ENCODE results near the gene CNTNAP5. TPM values are rescaled to one million over a fixed set of nuclear protein-coding genes. Genes with fewer than 3 reads are reported as not detected.

CNTNAP5 gene
- total and polyA plus RNA-seq, 4 donors = not detected

- H3K27me3 ChIP-seq (ENCODE audit: control insufficient read depth in 1 of 2, insufficient read depth in 2 of 2, low read length in 1 of 2) = no peaks in the 10 kb centered on the region
- ATAC-seq (ENCODE audit: low FRiP score) = no peak
These were observed 790.1 kb downstream of the CNTNAP5 start for GRCh38 chr2:124814968-124815745.

GRCh38 chr2:124816007-124816406 is 790.9 kb downstream of the CNTNAP5 start:
- DNase-seq (no peak), ATAC-seq (ENCODE audit: low FRiP score) (no peak)
- H3K9me3 ChIP-seq (ENCODE audit: control insufficient read depth, low read length) = no peaks in the 10 kb centered on the region
- 62 to 65% methylated on average over 3 of the region's 3 CpGs for WGBS, 2 donors
- H3K27ac ChIP-seq (ENCODE audit: low read depth in 1 of 2, low read length in 2 of 2) = no peak overlapping the region
- H3K27me3 ChIP-seq (ENCODE audit: control insufficient read depth in 1 of 2, insufficient read depth in 2 of 2, low read length in 1 of 2) = no peaks in the 10 kb centered on the region
- H3K4me3 ChIP-seq (ENCODE audit: low read length in 2 of 2) = no peak overlapping the region
- peaks cover 0 to 2% of the 10 kb centered on the region in 2 donors for H3K4me1 ChIP-seq (ENCODE audit: control insufficient read depth in 1 of 2, insufficient read depth in 2 of 2, low read length in 2 of 2)
- intact Hi-C loops (cut with DNase I) = no loop called here
- no peaks in the 10 kb centered on the region for H3K36me3 ChIP-seq (ENCODE audit: control insufficient read depth in 1 of 2, insufficient read depth in 2 of 2, low read length in 1 of 2)

More at GRCh38 chr2:124814968-124815745, 790.1 kb downstream of the CNTNAP5 start:
- Histone ChIP-seq H3K36me3 (ENCODE audit: control insufficient read depth in 1 of 2, insufficient read depth in 2 of 2, low read length in 1 of 2) (no peaks in the 10 kb centered on the region), H3K4me1 (ENCODE audit: control insufficient read depth in 1 of 2, insufficient read depth in 2 of 2, low read length in 2 of 2) (peaks cover 0 to 2% of the 10 kb centered on the region in 2 donors), H3K27ac (ENCODE audit: low read depth in 1 of 2, low read length in 2 of 2) (no peak overlapping the region), H3K9me3 (ENCODE audit: control insufficient read depth, low read length) (peaks cover 1% of the 10 kb centered on the region), H3K4me3 (ENCODE audit: low read length in 2 of 2) (peak overlapping the region; percentile 27 to 48)
- no peak for DNase-seq
- 7 to 8% methylated on average over 11 of the region's 11 CpGs for WGBS, 2 donors
- intact Hi-C loops (cut with DNase I) = no loop called here

- Histone ChIP-seq H3K27me3 (ENCODE audit: control insufficient read depth in 1 of 2, insufficient read depth in 2 of 2, low read length in 1 of 2) (no peaks in the 10 kb centered on the region), H3K36me3 (ENCODE audit: control insufficient read depth in 1 of 2, insufficient read depth in 2 of 2, low read length in 1 of 2) (no peaks in the 10 kb centered on the region), H3K27ac (ENCODE audit: low read depth in 1 of 2, low read length in 2 of 2) (no peak overlapping the region), H3K4me3 (ENCODE audit: low read length in 2 of 2) (no peak overlapping the region), H3K9me3 (ENCODE audit: control insufficient read depth, low read length) (peaks cover 4% of the 10 kb centered on the region), H3K4me1 (ENCODE audit: control insufficient read depth in 1 of 2, insufficient read depth in 2 of 2, low read length in 2 of 2) (no peaks in the 10 kb centered on the region)
- intact Hi-C loops (cut with DNase I) = no loop called here
- WGBS, 2 donors = 76 to 81% methylated on average over 3 of the region's 3 CpGs
- no peak for ATAC-seq (ENCODE audit: low FRiP score)
- DNase-seq = no peak
These were observed 797.4 kb downstream of the CNTNAP5 start for GRCh38 chr2:124822516-124822915.

- Histone ChIP-seq H3K27me3 (ENCODE audit: control insufficient read depth in 1 of 2, insufficient read depth in 2 of 2, low read length in 1 of 2) (no peaks in the 10 kb centered on the region), H3K9me3 (ENCODE audit: control insufficient read depth, low read length) (peaks cover 4% of the 10 kb centered on the region), H3K27ac (ENCODE audit: low read depth in 1 of 2, low read length in 2 of 2) (no peak overlapping the region), H3K36me3 (ENCODE audit: control insufficient read depth in 1 of 2, insufficient read depth in 2 of 2, low read length in 1 of 2) (no peaks in the 10 kb centered on the region), H3K4me1 (ENCODE audit: control insufficient read depth in 1 of 2, insufficient read depth in 2 of 2, low read length in 2 of 2) (no peaks in the 10 kb centered on the region), H3K4me3 (ENCODE audit: low read length in 2 of 2) (no peak overlapping the region)
- ATAC-seq (ENCODE audit: low FRiP score) (no peak), DNase-seq (no peak)
- WGBS, 2 donors = 70 to 84% methylated on average over 2 of the region's 2 CpGs
- intact Hi-C loops (cut with DNase I) = no loop called here
These were observed 799.4 kb downstream of the CNTNAP5 start for GRCh38 chr2:124824441-124824840.

GRCh38 chr2:124832521-124832920 is 807.4 kb downstream of the CNTNAP5 start:
- Histone ChIP-seq H3K9me3 (ENCODE audit: control insufficient read depth, low read length) (no peaks in the 10 kb centered on the region), H3K4me3 (ENCODE audit: low read length in 2 of 2) (no peak overlapping the region), H3K27ac (ENCODE audit: low read depth in 1 of 2, low read length in 2 of 2) (no peak overlapping the region), H3K36me3 (ENCODE audit: control insufficient read depth in 1 of 2, insufficient read depth in 2 of 2, low read length in 1 of 2) (no peaks in the 10 kb centered on the region), H3K4me1 (ENCODE audit: control insufficient read depth in 1 of 2, insufficient read depth in 2 of 2, low read length in 2 of 2) (no peaks in the 10 kb centered on the region), H3K27me3 (ENCODE audit: control insufficient read depth in 1 of 2, insufficient read depth in 2 of 2, low read length in 1 of 2) (no peaks in the 10 kb centered on the region)
- ATAC-seq (ENCODE audit: low FRiP score) = no peak
- intact Hi-C loops (cut with DNase I) = no loop called here
- 56 to 79% methylated on average over 2 of the region's 2 CpGs for WGBS, 2 donors
- no peak for DNase-seq

- intact Hi-C loops (cut with DNase I) = no loop called here
- Histone ChIP-seq H3K27me3 (ENCODE audit: control insufficient read depth in 1 of 2, insufficient read depth in 2 of 2, low read length in 1 of 2) (no peaks in the 10 kb centered on the region), H3K27ac (ENCODE audit: low read depth in 1 of 2, low read length in 2 of 2) (no peak overlapping the region), H3K4me3 (ENCODE audit: low read length in 2 of 2) (no peak overlapping the region), H3K9me3 (ENCODE audit: control insufficient read depth, low read length) (no peaks in the 10 kb centered on the region), H3K36me3 (ENCODE audit: control insufficient read depth in 1 of 2, insufficient read depth in 2 of 2, low read length in 1 of 2) (no peaks in the 10 kb centered on the region), H3K4me1 (ENCODE audit: control insufficient read depth in 1 of 2, insufficient read depth in 2 of 2, low read length in 2 of 2) (no peaks in the 10 kb centered on the region)
- WGBS, 2 donors = 55 to 67% methylated on average over 1 of the region's 1 CpG
- ATAC-seq (ENCODE audit: low FRiP score) = no peak
- no peak for DNase-seq
These were observed 809.2 kb downstream of the CNTNAP5 start for GRCh38 chr2:124834331-124834730.

- no peaks in the 10 kb centered on the region for H3K9me3 ChIP-seq (ENCODE audit: control insufficient read depth, low read length)
- DNase-seq (no peak), ATAC-seq (ENCODE audit: low FRiP score) (no peak)
- H3K27me3 ChIP-seq (ENCODE audit: control insufficient read depth in 1 of 2, insufficient read depth in 2 of 2, low read length in 1 of 2) = no peaks in the 10 kb centered on the region
- H3K36me3 ChIP-seq (ENCODE audit: control insufficient read depth in 1 of 2, insufficient read depth in 2 of 2, low read length in 1 of 2) = no peaks in the 10 kb centered on the region
- 30 to 37% methylated on average over 4 of the region's 4 CpGs for WGBS, 2 donors
- H3K4me1 ChIP-seq (ENCODE audit: control insufficient read depth in 1 of 2, insufficient read depth in 2 of 2, low read length in 2 of 2) = no peaks in the 10 kb centered on the region
- intact Hi-C loops (cut with DNase I) = no loop called here
- H3K27ac ChIP-seq (ENCODE audit: low read depth in 1 of 2, low read length in 2 of 2) = no peak overlapping the region
- no peak overlapping the region for H3K4me3 ChIP-seq (ENCODE audit: low read length in 2 of 2)
These were observed 810.2 kb downstream of the CNTNAP5 start for GRCh38 chr2:124835331-124835730.

GRCh38 chr2:124836416-124836815 is 811.3 kb downstream of the CNTNAP5 start:
- no peak for ATAC-seq (ENCODE audit: low FRiP score)
- intact Hi-C loops (cut with DNase I) = no loop called here
- WGBS, 2 donors = 11 to 17% methylated on average over 3 of the region's 3 CpGs

GRCh38 chr2:124837496-124837895 is 812.4 kb downstream of the CNTNAP5 start:
- Histone ChIP-seq H3K36me3 (ENCODE audit: control insufficient read depth in 1 of 2, insufficient read depth in 2 of 2, low read length in 1 of 2) (no peaks in the 10 kb centered on the region), H3K4me3 (ENCODE audit: low read length in 2 of 2) (no peak overlapping the region), H3K27ac (ENCODE audit: low read depth in 1 of 2, low read length in 2 of 2) (no peak overlapping the region), H3K27me3 (ENCODE audit: control insufficient read depth in 1 of 2, insufficient read depth in 2 of 2, low read length in 1 of 2) (no peaks in the 10 kb centered on the region), H3K9me3 (ENCODE audit: control insufficient read depth, low read length) (no peaks in the 10 kb centered on the region), H3K4me1 (ENCODE audit: control insufficient read depth in 1 of 2, insufficient read depth in 2 of 2, low read length in 2 of 2) (no peaks in the 10 kb centered on the region)
- ATAC-seq (ENCODE audit: low FRiP score) (no peak), DNase-seq (no peak)
- whole genome bisulfite sequencing, 2 donors = 70 to 79% methylated on average over 2 of the region's 2 CpGs
- intact Hi-C loops (cut with DNase I) = no loop called here

More at GRCh38 chr2:124836416-124836815, 811.3 kb downstream of the CNTNAP5 start:
- Histone ChIP-seq H3K27me3 (ENCODE audit: control insufficient read depth in 1 of 2, insufficient read depth in 2 of 2, low read length in 1 of 2) (no peaks in the 10 kb centered on the region), H3K27ac (ENCODE audit: low read depth in 1 of 2, low read length in 2 of 2) (no peak overlapping the region), H3K9me3 (ENCODE audit: control insufficient read depth, low read length) (no peaks in the 10 kb centered on the region), H3K36me3 (ENCODE audit: control insufficient read depth in 1 of 2, insufficient read depth in 2 of 2, low read length in 1 of 2) (no peaks in the 10 kb centered on the region), H3K4me1 (ENCODE audit: control insufficient read depth in 1 of 2, insufficient read depth in 2 of 2, low read length in 2 of 2) (no peaks in the 10 kb centered on the region), H3K4me3 (ENCODE audit: low read length in 2 of 2) (no peak overlapping the region)
- DNase-seq = no peak
